H9 (cell line): ENCODE measurements around the gene MATN1. TPM values are rescaled to one million over a fixed set of nuclear protein-coding genes. Genes with fewer than 3 reads are reported as not detected.
A peak's percentile ranks its signal among the peaks of the same experiment; 100 is the strongest.

Experiments used
- DNase-seq: peaks from one replicate; pipeline ENCODE4 v3.0.0-alpha.2; 2017
- H2AFZ ChIP-seq: one replicate; pipeline ENCODE4 v1.6.1; 2013; ENCODE audit warnings: mild to moderate bottlenecking, low read length, control low read depth, moderate library complexity
- H2AK5ac ChIP-seq: 2 replicates; pipeline ENCODE4 v1.6.1; 2013; ENCODE audit warnings: low read length, control low read depth, mixed read lengths; ENCODE audit not compliant: insufficient read length
- H2BK120ac ChIP-seq: one replicate; pipeline ENCODE4 v1.6.1; 2013; ENCODE audit warnings: low read depth, mild to moderate bottlenecking, low read length, control low read depth, inconsistent platforms; ENCODE audit not compliant: poor library complexity, severe bottlenecking
- H2BK12ac ChIP-seq: 2 replicates; pipeline ENCODE4 v1.6.1; 2013; ENCODE audit warnings: low read length, control low read depth, mixed read lengths, low read depth; ENCODE audit not compliant: insufficient read length
- H2BK15ac ChIP-seq: 2 replicates; pipeline ENCODE4 v1.6.1; 2013; ENCODE audit warnings: low read depth, low read length, control low read depth
- H2BK20ac ChIP-seq: one replicate; pipeline ENCODE4 v1.6.1; 2013; ENCODE audit warnings: low read depth, mild to moderate bottlenecking, low read length, control low read depth, inconsistent platforms; ENCODE audit not compliant: poor library complexity, severe bottlenecking
- H2BK5ac ChIP-seq: 2 replicates; pipeline ENCODE4 v1.6.1; 2013; ENCODE audit warnings: low read length, control low read depth, mixed read lengths; ENCODE audit not compliant: insufficient read length
- H3K14ac ChIP-seq: 2 replicates; pipeline ENCODE4 v1.6.1; 2013; ENCODE audit warnings: low read length, control low read depth; ENCODE audit not compliant: insufficient read depth
- H3K18ac ChIP-seq: 2 replicates; pipeline ENCODE4 v1.6.1; 2013; ENCODE audit warnings: low read depth, mild to moderate bottlenecking, mixed read lengths, low read length, control low read depth; ENCODE audit not compliant: insufficient read length
- H3K23ac ChIP-seq: 2 replicates; pipeline ENCODE4 v1.6.1; 2013; ENCODE audit warnings: low read length, control low read depth, mixed read lengths, low read depth; ENCODE audit not compliant: insufficient read length
- H3K23me2 ChIP-seq: 2 replicates; pipeline ENCODE4 v1.6.1; 2013; ENCODE audit warnings: low read depth, mild to moderate bottlenecking, mixed read lengths, low read length, control low read depth; ENCODE audit not compliant: insufficient read length, poor library complexity, severe bottlenecking
- H3K27ac ChIP-seq: 2 replicates; pipeline ENCODE4 v1.5.1; 2013; ENCODE audit warnings: low read length, control low read depth, mixed read lengths, low read depth; ENCODE audit not compliant: insufficient read length
- H3K27me3 ChIP-seq: 2 replicates; pipeline ENCODE4 v1.6.1; 2013; ENCODE audit warnings: low read length, control low read depth, inconsistent platforms; ENCODE audit not compliant: insufficient read depth
- H3K4ac ChIP-seq: 2 replicates; pipeline ENCODE4 v1.6.1; 2013; ENCODE audit warnings: low read depth, mild to moderate bottlenecking, control low read depth, inconsistent platforms, low read length, moderate library complexity
- H3K4me1 ChIP-seq: 2 replicates; pipeline ENCODE4 v1.6.1; 2013; ENCODE audit warnings: low read length, control low read depth, inconsistent platforms; ENCODE audit not compliant: insufficient read depth
- H3K4me2 ChIP-seq: 2 replicates; pipeline ENCODE4 v1.6.1; 2013; ENCODE audit warnings: low read length, control low read depth, mixed read lengths; ENCODE audit not compliant: insufficient read length, insufficient read depth
- H3K56ac ChIP-seq: 2 replicates; pipeline ENCODE4 v1.6.1; 2013; ENCODE audit warnings: low read depth, mild to moderate bottlenecking, mixed read lengths, low read length, control low read depth; ENCODE audit not compliant: insufficient read length
- H3K79me1 ChIP-seq: 2 replicates; pipeline ENCODE4 v1.6.1; 2013; ENCODE audit warnings: low read depth, mild to moderate bottlenecking, moderate library complexity, low read length, control low read depth, inconsistent platforms; ENCODE audit not compliant: insufficient read depth, poor library complexity, severe bottlenecking
- H3K79me2 ChIP-seq: 2 replicates; pipeline ENCODE4 v1.6.1; 2013; ENCODE audit warnings: low read length, control low read depth, inconsistent platforms; ENCODE audit not compliant: insufficient read depth
- H3K9ac ChIP-seq: 2 replicates; pipeline ENCODE4 v1.6.1; 2013; ENCODE audit warnings: low read length, control low read depth, mixed read lengths; ENCODE audit not compliant: insufficient read length; ENCODE audit errors: extremely low read depth
- H3K9me3 ChIP-seq: one replicate; pipeline ENCODE4 v1.6.1; 2013; ENCODE audit warnings: low read depth, low read length, inconsistent platforms; ENCODE audit not compliant: control insufficient read depth
- H3T11ph ChIP-seq: one replicate; pipeline ENCODE4 v1.6.1; 2013; ENCODE audit warnings: mild to moderate bottlenecking, low read length, control low read depth, inconsistent platforms
- H4K20me1 ChIP-seq: one replicate; pipeline ENCODE4 v1.6.1; 2013; ENCODE audit not compliant: control insufficient read depth, insufficient read length, insufficient read depth
- H4K5ac ChIP-seq: 2 replicates; pipeline ENCODE4 v1.6.1; 2013; ENCODE audit warnings: low read depth, mild to moderate bottlenecking, mixed read lengths, low read length, control low read depth; ENCODE audit not compliant: insufficient read length
- H4K8ac ChIP-seq: replicated peaks from 2 replicates; pipeline ENCODE4 v1.6.1; 2013; ENCODE audit warnings: low read length, control low read depth, mixed read lengths, low read depth; ENCODE audit not compliant: insufficient read length
- H4K91ac ChIP-seq: 2 replicates; pipeline ENCODE4 v1.6.1; 2013; ENCODE audit warnings: low read depth, mild to moderate bottlenecking, moderate library complexity, mixed read lengths, low read length, control low read depth; ENCODE audit not compliant: insufficient read length
- H3K27ac Mint-ChIP-seq, 3 experiments: 2 replicates in 2 of 3; 3 replicates in 1 of 3; pipeline ENCODE4 v1.8.0; 2020 to 2021; ENCODE audit warnings: mixed read lengths in 3 of 3, mild to moderate bottlenecking in 1 of 3, moderate library complexity in 1 of 3
- H3K27me3 Mint-ChIP-seq: 2 replicates; pipeline ENCODE4 v1.8.0; 2021; ENCODE audit warnings: low read depth, mild to moderate bottlenecking, moderate library complexity, mixed read lengths
- H3K36me3 Mint-ChIP-seq, 3 experiments: 2 replicates in 2 of 3; 3 replicates in 1 of 3; pipeline ENCODE4 v1.8.0; 2020 to 2021; ENCODE audit warnings: low read depth in 3 of 3, mixed read lengths in 3 of 3; ENCODE audit not compliant: insufficient read depth in 1 of 3
- H3K4me1 Mint-ChIP-seq, 2 experiments: 2 replicates each; pipeline ENCODE4 v1.8.0; 2020; ENCODE audit warnings: mixed read lengths in 2 of 2
- H3K4me3 Mint-ChIP-seq, 2 experiments: 2 replicates in 1 of 2; 3 replicates in 1 of 2; pipeline ENCODE4 v1.8.0; 2020 to 2021; ENCODE audit warnings: mild to moderate bottlenecking in 2 of 2, mixed read lengths in 2 of 2, moderate library complexity in 1 of 2
- H3K9me3 Mint-ChIP-seq, 2 experiments: 2 replicates in 1 of 2; 3 replicates in 1 of 2; pipeline ENCODE4 v1.8.0; 2020; ENCODE audit warnings: mild to moderate bottlenecking in 2 of 2, mixed read lengths in 2 of 2, moderate library complexity in 1 of 2
- CTCF ChIP-seq: fragments of 200-600 bp; sonication (generic); conservative IDR thresholded peaks from 3 replicates; pipeline ENCODE4 v1.8.0; 2021; ENCODE audit warnings: antibody characterized with exemption, mild to moderate bottlenecking
- WGBS: extraction: QIAGEN DNeasy Blood & Tissue Kit; methylation state at CpG from one replicate; pipeline ENCODE4 v1.1.7; 2013; ENCODE audit warnings: missing lambda C conversion rate, low lambda C conversion rate, mixed read lengths; ENCODE audit not compliant: insufficient read length; ENCODE audit errors: extremely low coverage; 5-methylcytosine and 5-hydroxymethylcytosine counted together
- total RNA-seq: library from RNA; stranded (reverse); gene quantifications from 2 replicates; pipeline ENCODE4 v1.2.1, GENCODE V29; 2021

Gene MATN1
- total RNA-seq, 1 experiment from 2014 or later: not detected

- Histone ChIP-seq H4K8ac (no peak overlapping the region), H3K23me2 (no peaks in the 10 kb centered on the region), H4K20me1 (no peaks in the 10 kb centered on the region), H3K18ac (no peak overlapping the region), H2BK12ac (no peak overlapping the region), H3K56ac (no peak overlapping the region), H2AFZ (no peak overlapping the region), H2AK5ac (no peak overlapping the region), H3K4me1 (peaks cover 11% of the 10 kb centered on the region), H4K5ac (no peak overlapping the region), H3K27ac (no peak overlapping the region), H2BK15ac (no peak overlapping the region), H2BK120ac (no peak overlapping the region), H3K27me3 (no peaks in the 10 kb centered on the region), H3K79me2 (no peaks in the 10 kb centered on the region), H3K4me2 (no peak overlapping the region), H4K91ac (no peak overlapping the region), H3K79me1 (no peaks in the 10 kb centered on the region), H3T11ph (no peak overlapping the region), H3K23ac (no peak overlapping the region), H2BK20ac (no peak overlapping the region), H2BK5ac (no peak overlapping the region), H3K9me3 (no peaks in the 10 kb centered on the region), H3K4ac (no peak overlapping the region), H3K14ac (no peak overlapping the region), H3K9ac (no peak overlapping the region)
- no peak for TF ChIP-seq CTCF
- no peak for DNase-seq
- H3K36me3 Mint-ChIP-seq: no peaks in the 10 kb centered on the region
- H3K4me3 Mint-ChIP-seq: no peak overlapping the region
- H3K27ac Mint-ChIP-seq: peak overlapping the region in 1 of 3 experiments; percentile 11; a peak in 1 of 7 replicates
- no CpG with 5 or more reads among the region's 5 CpGs for WGBS
- peaks cover 10% of the 10 kb centered on the region for H3K27me3 Mint-ChIP-seq
- H3K4me1 Mint-ChIP-seq: peaks cover 16 to 50% of the 10 kb centered on the region in 2 experiments
- no peaks in the 10 kb centered on the region for H3K9me3 Mint-ChIP-seq
These were observed 31.9 kb downstream of the MATN1 start for GRCh38 chr1:30691480-30691879.
